Activated naive CD4-positive, alpha-beta T cell treated with anti-CD3 and anti-CD28 coated beads for 36 hours (primary cell): Measurements from ENCODE around the gene SRR. TPM values are rescaled to one million over a fixed set of nuclear protein-coding genes. Genes with fewer than 3 reads are reported as not detected.

ENCODE experiments used
- CTCF ChIA-PET: fragments of 350-600 bp; sonication (Branson Sonifier 250); formaldehyde crosslinking; loops from one replicate; lab custom pipeline; 2021; ENCODE audit warnings: antibody characterized with exemption; lab: Charles Lee
- DNase-seq: peaks from one replicate; pipeline ENCODE4 v3.0.0-alpha.2; 2020
- H3K27ac Mint-ChIP-seq: one replicate; pipeline ENCODE4 v1.8.0; 2021; ENCODE audit warnings: mild to moderate bottlenecking, mixed read lengths
- H3K27me3 Mint-ChIP-seq: one replicate; pipeline ENCODE4 v1.8.0; 2021; ENCODE audit warnings: low read depth, mixed read lengths
- H3K36me3 Mint-ChIP-seq: one replicate; pipeline ENCODE4 v1.8.0; 2021; ENCODE audit warnings: low read depth, mixed read lengths
- H3K4me1 Mint-ChIP-seq: one replicate; pipeline ENCODE4 v1.8.0; 2021; ENCODE audit warnings: low read depth, mixed read lengths
- H3K4me3 Mint-ChIP-seq: one replicate; pipeline ENCODE4 v1.8.0; 2021; ENCODE audit warnings: mild to moderate bottlenecking, moderate library complexity, mixed read lengths
- H3K9me3 Mint-ChIP-seq: one replicate; pipeline ENCODE4 v1.8.0; 2021; ENCODE audit warnings: mixed read lengths
- intact Hi-C: fragments of 100-400 bp; cut with micrococcal nuclease; formaldehyde crosslinking; loops from one replicate; pipeline ENCODE4 v1.15.1; 2023
- total RNA-seq, 2 experiments: library from RNA; stranded (reverse); gene quantifications; one replicate each; pipeline ENCODE4 v1.2.3, GENCODE V29; 2021

SRR gene
- total RNA-seq, 2 experiments from 2014 or later = 8.9 to 10.2 TPM

DNA sequence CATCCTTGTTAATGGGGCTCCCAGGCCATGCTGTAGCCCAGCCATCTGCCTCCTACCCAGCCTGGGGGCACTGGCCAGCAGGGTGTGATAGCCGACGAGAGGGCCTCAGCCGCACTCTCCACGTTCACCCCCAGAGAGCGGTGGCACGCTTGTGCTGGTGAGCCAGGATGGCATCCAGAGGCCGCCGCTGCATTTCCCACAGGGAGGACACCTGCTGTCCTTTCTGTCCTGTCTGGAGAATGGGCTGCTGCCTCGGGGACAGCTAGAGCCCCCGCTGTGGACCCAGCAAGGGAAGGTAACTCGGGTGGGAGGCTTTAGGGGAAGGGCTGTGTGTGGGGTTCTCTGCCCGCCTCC, 61.0 kb downstream of the SRR start:
- no peak for DNase-seq
- no peaks in the 10 kb centered on the region for H3K27me3 Mint-ChIP-seq
- H3K4me1 Mint-ChIP-seq = no peaks in the 10 kb centered on the region
- no peak overlapping the region for H3K27ac Mint-ChIP-seq
- intact Hi-C loops = no loop called here
- H3K36me3 Mint-ChIP-seq = peaks cover 3% of the 10 kb centered on the region
- CTCF ChIA-PET = no interaction called here
- H3K9me3 Mint-ChIP-seq = no peaks in the 10 kb centered on the region
- H3K4me3 Mint-ChIP-seq = no peak overlapping the region

DNA sequence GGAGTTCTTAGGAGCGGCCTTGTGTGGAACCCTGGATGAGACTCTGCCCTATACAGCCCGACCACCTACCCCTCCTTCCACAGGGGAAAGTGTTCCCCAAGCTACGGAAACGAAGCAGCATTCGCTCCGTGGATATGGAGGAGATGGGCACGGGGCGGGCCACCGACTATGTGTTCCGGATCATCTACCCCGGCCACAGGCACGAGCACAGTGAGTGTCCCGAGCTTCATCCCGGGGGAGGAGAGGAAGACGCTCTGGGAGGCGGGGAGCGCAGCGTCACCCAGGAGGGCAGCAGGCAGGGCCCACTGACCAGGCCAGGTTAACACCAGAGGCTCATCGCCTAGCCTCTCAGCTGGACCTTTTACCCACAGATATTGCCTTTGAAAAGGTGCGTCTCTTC, 61.4 kb downstream of the SRR start:
- H3K27ac Mint-ChIP-seq = no peak overlapping the region
- H3K4me1 Mint-ChIP-seq = no peaks in the 10 kb centered on the region
- peaks cover 3% of the 10 kb centered on the region for H3K36me3 Mint-ChIP-seq
- H3K27me3 Mint-ChIP-seq = no peaks in the 10 kb centered on the region
- H3K9me3 Mint-ChIP-seq = no peaks in the 10 kb centered on the region
- intact Hi-C loops = no loop called here
- H3K4me3 Mint-ChIP-seq = no peak overlapping the region
- CTCF ChIA-PET = interaction anchor here (0.6 kb wide), 1 partner anchor 15 kb away, joined by 3 read pairs; no protein-coding TSS in a partner anchor
- no peak for DNase-seq

DNA sequence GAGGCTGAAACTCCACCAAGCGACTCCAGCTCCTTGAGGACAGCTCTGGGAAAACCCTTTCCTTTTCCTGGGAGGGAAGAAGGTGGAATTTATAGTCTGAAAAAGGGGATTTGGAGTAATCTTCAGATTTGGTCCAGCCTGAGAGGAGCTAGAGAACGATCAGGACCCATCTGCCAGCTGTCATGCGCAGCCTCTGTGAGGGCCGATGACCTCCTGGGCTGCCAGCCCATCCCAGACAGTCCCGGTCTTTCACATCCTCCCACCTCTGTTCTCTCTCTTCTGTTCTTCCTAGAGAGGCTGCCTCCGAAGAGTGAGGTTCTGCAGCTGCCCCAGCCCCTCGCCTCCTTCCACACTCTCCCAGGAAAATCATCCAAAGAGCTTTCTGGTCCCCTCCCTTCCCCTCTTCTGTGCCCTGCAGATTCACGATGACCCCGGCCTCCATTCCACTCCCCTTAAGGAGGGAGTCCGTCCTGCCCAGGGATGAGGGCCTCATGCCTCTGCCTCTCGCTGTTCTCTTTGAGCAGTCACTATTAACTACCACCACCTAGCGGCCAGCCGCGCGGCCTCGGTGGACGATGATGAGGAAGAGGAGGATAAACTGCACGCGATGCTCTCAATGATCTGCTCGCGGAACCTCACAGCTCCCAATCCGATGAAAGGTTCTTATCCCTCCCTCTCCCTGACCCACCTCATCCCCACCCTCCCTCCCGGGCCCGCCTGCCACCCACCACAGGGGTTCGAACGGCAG, 63.2 kb downstream of the SRR start:
- CTCF ChIA-PET = interaction anchor here (0.6 kb wide), 1 partner anchor 16 kb away, joined by 3 read pairs; no protein-coding TSS in a partner anchor
- Mint-ChIP-seq H3K36me3 (peaks cover 3% of the 10 kb centered on the region), H3K9me3 (no peaks in the 10 kb centered on the region), H3K27me3 (no peaks in the 10 kb centered on the region), H3K27ac (no peak overlapping the region), H3K4me1 (no peaks in the 10 kb centered on the region), H3K4me3 (no peak overlapping the region)
- intact Hi-C loops = no loop called here
- DNase-seq = no peak

DNA sequence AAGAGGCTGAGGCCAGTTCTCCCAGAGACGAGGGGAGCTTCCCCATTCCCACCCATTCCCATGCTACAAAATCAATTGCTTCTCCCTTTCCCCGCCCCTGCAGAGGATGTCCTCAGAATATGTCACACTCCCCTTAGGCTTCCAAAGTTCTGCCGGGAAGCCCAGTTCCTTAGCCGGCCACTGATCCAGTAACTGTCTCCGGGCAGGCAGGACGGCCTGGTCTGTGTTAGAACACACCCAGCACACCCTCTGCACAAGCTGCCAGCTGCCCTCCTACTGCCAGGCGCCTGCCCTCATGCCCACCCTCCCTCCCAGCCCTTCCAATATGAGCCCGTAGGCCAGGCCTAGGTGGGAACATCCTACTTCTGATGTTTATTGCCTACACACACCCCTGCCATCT, 64.6 kb downstream of the SRR start:
- H3K4me3 Mint-ChIP-seq = no peak overlapping the region
- no peak overlapping the region for H3K27ac Mint-ChIP-seq
- intact Hi-C loops = no loop called here
- no peaks in the 10 kb centered on the region for H3K9me3 Mint-ChIP-seq
- CTCF ChIA-PET = interaction anchor here (0.9 to 3.5 kb wide), 3 partner anchors 14 to 48 kb away, joined by 3 to 20 read pairs (median 8); no protein-coding TSS in a partner anchor
- H3K36me3 Mint-ChIP-seq = no peaks in the 10 kb centered on the region
- DNase-seq = no peak
- H3K4me1 Mint-ChIP-seq = no peaks in the 10 kb centered on the region
- no peaks in the 10 kb centered on the region for H3K27me3 Mint-ChIP-seq

DNA sequence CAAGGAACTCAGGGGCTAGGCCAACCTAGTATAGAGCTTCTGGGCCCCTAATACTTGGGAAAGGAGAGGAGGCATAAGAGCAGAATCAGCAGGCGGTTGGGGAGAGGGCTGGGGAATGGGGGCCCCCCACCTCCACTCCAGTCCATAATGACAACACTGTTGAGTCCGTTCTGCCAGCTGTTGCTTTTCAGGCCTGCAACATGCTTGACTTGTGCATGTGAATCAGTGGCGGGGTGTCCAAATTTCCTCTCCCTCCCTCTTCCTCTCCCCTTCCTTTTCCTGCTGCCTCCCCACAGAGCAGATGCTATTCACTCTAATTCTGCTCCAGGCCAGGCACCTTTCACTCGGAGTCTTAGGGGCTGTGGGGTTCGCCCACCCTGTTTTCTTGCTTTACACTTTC, 65.3 kb downstream of the SRR start:
- intact Hi-C loops = no loop called here
- H3K9me3 Mint-ChIP-seq = no peaks in the 10 kb centered on the region
- H3K27ac Mint-ChIP-seq = no peak overlapping the region
- H3K27me3 Mint-ChIP-seq = no peaks in the 10 kb centered on the region
- no peaks in the 10 kb centered on the region for H3K4me1 Mint-ChIP-seq
- no peak overlapping the region for H3K4me3 Mint-ChIP-seq
- DNase-seq = no peak
- H3K36me3 Mint-ChIP-seq = no peaks in the 10 kb centered on the region
- CTCF ChIA-PET = interaction anchor here (1.9 to 3.5 kb wide), 2 partner anchors 14 to 47 kb away, joined by 8 to 20 read pairs; no protein-coding TSS in a partner anchor

DNA sequence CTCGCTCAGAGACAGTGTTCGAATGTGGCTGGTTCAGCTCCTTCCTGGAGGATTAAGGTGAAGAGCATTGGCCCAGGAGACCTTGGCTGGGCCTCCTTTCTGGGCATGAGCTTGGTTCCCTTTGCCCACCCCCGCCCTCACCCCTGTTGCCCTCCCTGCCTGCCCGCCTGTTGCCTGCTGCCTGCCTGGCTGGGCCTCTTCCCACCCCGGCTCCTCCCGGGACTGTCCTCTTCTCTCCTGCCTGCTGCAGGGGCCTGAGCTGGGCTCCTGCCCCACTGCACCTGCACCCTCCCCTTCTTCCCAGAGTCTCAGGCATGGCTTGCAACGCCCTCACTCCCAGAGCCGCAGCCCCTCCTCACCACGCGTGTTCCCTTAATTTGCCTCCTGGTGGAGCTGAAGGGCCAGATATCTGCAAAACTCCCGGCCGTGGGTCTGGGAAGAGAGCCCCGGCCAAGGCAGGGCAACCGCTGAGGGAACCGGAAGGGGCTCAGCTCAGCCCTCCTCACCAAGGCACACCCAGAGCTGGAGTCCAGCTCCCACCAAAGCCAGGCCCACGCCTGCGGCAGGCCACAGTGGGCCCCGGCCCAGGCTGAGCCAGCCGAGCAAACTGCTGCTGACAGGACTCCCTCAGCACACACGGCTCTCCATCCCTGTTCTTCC, 65.9 kb downstream of the SRR start:
- H3K4me1 Mint-ChIP-seq = no peaks in the 10 kb centered on the region

DNA sequence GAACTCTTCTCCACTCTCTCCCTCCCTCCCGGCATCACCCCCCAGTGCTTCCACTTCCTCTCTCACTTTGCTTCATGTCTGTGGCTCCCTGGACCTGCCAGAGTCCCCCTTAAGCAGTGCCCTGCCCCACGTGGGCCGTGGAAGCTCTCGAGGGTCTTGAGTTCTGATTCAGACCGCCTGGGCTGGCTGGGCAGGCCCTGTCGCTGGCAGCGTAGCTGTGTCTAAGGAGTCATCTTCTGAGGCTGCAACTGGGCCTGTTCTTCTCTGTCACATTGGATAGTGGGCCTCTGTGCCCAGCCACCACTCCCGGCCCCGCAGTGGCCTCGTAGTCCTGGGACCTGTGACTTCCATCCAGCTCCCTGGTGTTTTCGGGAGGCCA, 66.5 kb downstream of the SRR start:
- CTCF ChIA-PET = interaction anchor here (1.9 to 3.5 kb wide), 2 partner anchors 12 to 46 kb away, joined by 8 to 20 read pairs; no protein-coding TSS in a partner anchor
- no peak for DNase-seq
- Mint-ChIP-seq H3K27me3 (no peaks in the 10 kb centered on the region), H3K4me3 (no peak overlapping the region), H3K27ac (no peak overlapping the region), H3K36me3 (no peaks in the 10 kb centered on the region), H3K4me1 (no peaks in the 10 kb centered on the region), H3K9me3 (no peaks in the 10 kb centered on the region)
- intact Hi-C loops = no loop called here

More for the DNA sequence above, 65.9 kb downstream of the SRR start:
- H3K36me3 Mint-ChIP-seq = no peaks in the 10 kb centered on the region
- H3K9me3 Mint-ChIP-seq = no peaks in the 10 kb centered on the region
- CTCF ChIA-PET = interaction anchor here (1.9 to 3.5 kb wide), 2 partner anchors 13 to 46 kb away, joined by 8 to 20 read pairs; no protein-coding TSS in a partner anchor
- H3K27ac Mint-ChIP-seq = no peak overlapping the region
- H3K4me3 Mint-ChIP-seq = no peak overlapping the region
- intact Hi-C loops = no loop called here
- DNase-seq = no peak
- H3K27me3 Mint-ChIP-seq = no peaks in the 10 kb centered on the region

DNA sequence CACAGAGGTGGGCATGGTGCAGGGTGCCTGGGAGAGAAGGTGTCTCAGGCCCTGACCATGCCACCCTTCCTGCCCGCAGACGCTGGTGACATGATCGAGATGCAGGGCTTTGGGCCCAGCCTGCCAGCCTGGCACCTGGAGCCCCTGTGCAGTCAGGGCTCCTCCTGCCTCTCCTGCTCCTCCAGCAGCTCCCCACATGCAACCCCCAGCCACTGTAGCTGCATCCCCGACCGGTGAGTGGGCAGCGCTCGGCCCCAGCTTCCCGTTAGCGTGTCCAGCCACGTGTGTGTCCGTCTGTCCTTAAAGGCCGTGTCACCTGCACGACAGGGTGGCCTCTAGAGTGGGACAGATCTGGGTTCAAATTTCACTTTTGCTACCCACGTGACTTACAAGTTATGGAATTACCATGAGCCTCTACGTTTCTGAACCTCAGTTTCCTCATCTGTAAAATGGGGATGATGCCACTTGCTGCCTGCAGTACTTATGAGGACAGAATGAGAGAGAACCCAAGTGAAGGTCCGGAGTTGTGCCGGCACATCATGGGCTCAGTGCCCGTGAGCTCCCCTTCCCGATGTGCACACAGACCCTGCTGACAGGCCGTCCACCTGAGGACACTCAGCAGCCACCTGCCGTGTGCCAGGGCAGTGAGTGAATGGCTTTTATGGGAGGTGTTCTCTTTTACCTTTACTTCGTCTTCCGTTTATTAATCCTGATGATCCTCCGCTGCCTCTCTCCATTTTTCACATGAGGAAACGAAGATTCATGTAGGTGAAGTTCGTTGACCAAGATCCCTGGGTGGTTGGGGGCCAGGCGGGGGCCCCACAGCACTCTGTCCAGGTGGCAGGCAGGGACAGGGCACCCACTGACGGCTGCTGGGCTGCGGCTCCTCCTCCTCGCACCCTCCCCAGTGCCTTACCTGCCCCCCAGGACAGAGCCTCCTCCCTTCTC, 67.7 kb downstream of the SRR start:
- no peaks in the 10 kb centered on the region for H3K36me3 Mint-ChIP-seq
- H3K27ac Mint-ChIP-seq = no peak overlapping the region
- no peaks in the 10 kb centered on the region for H3K27me3 Mint-ChIP-seq
- CTCF ChIA-PET = no interaction called here
- no peak overlapping the region for H3K4me3 Mint-ChIP-seq
- DNase-seq = no peak
- no peaks in the 10 kb centered on the region for H3K4me1 Mint-ChIP-seq
- H3K9me3 Mint-ChIP-seq = no peaks in the 10 kb centered on the region
- intact Hi-C loops = no loop called here

DNA sequence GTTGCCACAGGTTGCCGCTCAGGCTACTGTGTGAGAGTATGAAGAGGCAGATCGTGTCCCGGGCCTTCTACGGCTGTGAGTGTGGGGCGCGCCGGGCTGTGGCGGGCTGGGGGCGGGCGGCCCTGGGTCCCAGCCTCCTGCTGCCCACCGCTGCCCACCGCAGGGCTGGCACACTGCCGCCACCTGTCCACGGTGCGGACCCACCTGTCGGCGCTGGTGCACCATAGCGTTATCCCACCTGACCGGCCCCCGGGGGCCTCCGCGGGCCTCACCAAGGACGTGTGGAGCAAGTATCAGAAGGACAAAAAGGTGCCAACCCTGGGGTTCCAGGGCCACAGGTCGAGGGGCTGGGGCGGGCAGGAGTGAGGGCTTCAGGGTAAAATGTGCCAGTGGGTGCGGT, 68.4 kb downstream of the SRR start:
- CTCF ChIA-PET = interaction anchor here (0.9 kb wide), 1 partner anchor 10 kb away, joined by 3 read pairs; no protein-coding TSS in a partner anchor
- Mint-ChIP-seq H3K27me3 (no peaks in the 10 kb centered on the region), H3K9me3 (no peaks in the 10 kb centered on the region), H3K27ac (no peak overlapping the region), H3K4me3 (no peak overlapping the region), H3K4me1 (no peaks in the 10 kb centered on the region), H3K36me3 (no peaks in the 10 kb centered on the region)
- DNase-seq = no peak
- intact Hi-C loops = no loop called here

DNA sequence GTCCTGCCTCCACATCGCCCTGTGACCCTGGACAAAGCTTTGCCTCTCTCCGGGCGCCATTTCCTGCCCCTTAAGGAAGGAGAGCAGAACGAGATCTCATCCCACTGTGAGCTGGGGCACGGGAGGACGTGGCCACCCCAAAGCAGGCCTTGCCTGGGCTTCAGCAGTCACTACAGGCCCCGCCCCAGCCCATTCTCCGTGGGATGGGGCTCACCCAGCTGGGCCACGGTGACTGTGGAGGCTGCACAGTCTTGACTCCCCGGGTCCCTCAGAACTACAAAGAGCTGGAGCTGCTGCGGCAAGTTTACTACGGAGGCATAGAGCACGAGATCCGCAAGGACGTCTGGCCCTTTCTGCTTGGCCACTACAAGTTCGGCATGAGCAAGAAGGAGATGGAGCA, 68.9 kb downstream of the SRR start:
- Mint-ChIP-seq H3K27me3 (no peaks in the 10 kb centered on the region), H3K27ac (no peak overlapping the region), H3K9me3 (no peaks in the 10 kb centered on the region), H3K4me1 (no peaks in the 10 kb centered on the region), H3K36me3 (no peaks in the 10 kb centered on the region), H3K4me3 (no peak overlapping the region)
- intact Hi-C loops = no loop called here
- no peak for DNase-seq
- CTCF ChIA-PET = interaction anchor here (0.9 kb wide), 1 partner anchor 10 kb away, joined by 3 read pairs; no protein-coding TSS in a partner anchor

DNA sequence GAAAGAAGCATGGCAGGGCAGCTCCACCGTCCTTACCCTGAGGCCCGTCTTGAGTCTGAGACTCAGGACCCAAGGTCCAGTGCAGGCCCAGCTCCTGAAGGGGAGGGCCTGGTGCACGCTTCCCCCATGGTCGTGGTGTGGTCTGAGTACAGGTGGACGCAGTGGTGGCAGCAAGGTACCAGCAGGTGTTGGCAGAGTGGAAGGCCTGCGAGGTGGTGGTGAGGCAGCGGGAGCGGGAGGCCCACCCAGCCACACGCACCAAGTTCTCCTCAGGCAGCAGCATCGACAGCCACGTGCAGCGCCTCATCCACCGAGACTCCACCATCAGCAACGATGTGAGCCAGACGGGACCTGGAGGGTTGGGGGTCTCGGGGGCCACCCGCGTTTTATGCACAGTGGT, 69.4 kb downstream of the SRR start:
- no peaks in the 10 kb centered on the region for H3K9me3 Mint-ChIP-seq

More for the DNA sequence above, 69.4 kb downstream of the SRR start:
- no peaks in the 10 kb centered on the region for H3K27me3 Mint-ChIP-seq
- intact Hi-C loops = no loop called here
- H3K4me1 Mint-ChIP-seq = no peaks in the 10 kb centered on the region
- CTCF ChIA-PET = interaction anchor here (0.9 kb wide), 1 partner anchor 9 kb away, joined by 3 read pairs; no protein-coding TSS in a partner anchor
- no peak overlapping the region for H3K27ac Mint-ChIP-seq
- no peaks in the 10 kb centered on the region for H3K36me3 Mint-ChIP-seq
- H3K4me3 Mint-ChIP-seq = no peak overlapping the region
- no peak for DNase-seq
